ENCODE results near the gene ANK3. TPM values are rescaled to one million over a fixed set of nuclear protein-coding genes. Genes with fewer than 3 reads are reported as not detected.

Gene ANK3
- total RNA-seq, 1 donor from 2014 or later: 65.3 TPM

DNA sequence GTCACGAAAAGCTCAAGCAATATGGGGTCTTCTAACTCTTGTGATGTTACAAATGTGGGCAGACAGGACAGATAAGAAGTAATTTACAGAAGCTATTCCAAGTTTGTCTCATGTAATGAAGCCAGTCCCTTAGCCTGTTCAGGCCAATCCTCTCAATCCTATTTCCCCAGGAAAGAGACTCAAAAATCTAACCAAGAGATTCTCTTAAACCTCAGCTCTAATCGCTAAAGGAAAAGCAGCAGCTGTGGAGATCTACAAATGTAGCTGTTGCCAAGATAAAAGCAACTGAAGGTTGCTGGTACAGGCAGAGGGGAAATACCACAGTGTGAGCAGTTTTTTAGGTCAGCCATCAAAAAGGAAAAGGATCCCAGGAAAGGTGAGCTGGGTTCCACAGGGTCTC, 39.3 kb downstream of the ANK3 start:
- no peak overlapping the region for H3K4me3 ChIP-seq
- H3K4me1 ChIP-seq: no peaks in the 10 kb centered on the region
- intact Hi-C loops (cut with DNase I): no loop called here
- no peak overlapping the region for H3K27ac ChIP-seq
- no peak for DNase-seq (ENCODE audit: extremely low spot score in 2 of 2)
- TF ChIP-seq CTCF (IDR thresholded peaks at IDR 0.05): no peak
- TF ChIP-seq POLR2AphosphoS5 (IDR thresholded peaks at IDR 0.05; ENCODE audit: insufficient read depth in 1 of 2, low read depth in 1 of 2): no peak
- TF ChIP-seq POLR2A (IDR thresholded peaks at IDR 0.05): no peak
- no peaks in the 10 kb centered on the region for H3K9me3 ChIP-seq
- no peaks in the 10 kb centered on the region for H3K36me3 ChIP-seq
- H3K27me3 ChIP-seq: no peaks in the 10 kb centered on the region

GRCh38 chr10:60349426-60349825, 40.2 kb downstream of the ANK3 start:
- Histone ChIP-seq H3K4me3 (no peak overlapping the region), H3K9me3 (no peaks in the 10 kb centered on the region), H3K27ac (no peak overlapping the region), H3K4me1 (no peaks in the 10 kb centered on the region), H3K36me3 (no peaks in the 10 kb centered on the region), H3K27me3 (no peaks in the 10 kb centered on the region)
- TF ChIP-seq CTCF (IDR thresholded peaks at IDR 0.05) (no peak), POLR2AphosphoS5 (IDR thresholded peaks at IDR 0.05; ENCODE audit: insufficient read depth in 1 of 2, low read depth in 1 of 2) (no peak), POLR2A (IDR thresholded peaks at IDR 0.05) (no peak)
- DNase-seq (ENCODE audit: extremely low spot score in 2 of 2): no peak
- intact Hi-C loops (cut with DNase I): no loop called here

GRCh38 chr10:60348982-60349381, 40.7 kb downstream of the ANK3 start:
- Histone ChIP-seq H3K27me3 (no peaks in the 10 kb centered on the region), H3K4me3 (no peak overlapping the region), H3K4me1 (no peaks in the 10 kb centered on the region), H3K27ac (no peak overlapping the region), H3K36me3 (no peaks in the 10 kb centered on the region), H3K9me3 (no peaks in the 10 kb centered on the region)
- no peak for TF ChIP-seq CTCF (IDR thresholded peaks at IDR 0.05)
- TF ChIP-seq POLR2AphosphoS5 (IDR thresholded peaks at IDR 0.05; ENCODE audit: insufficient read depth in 1 of 2, low read depth in 1 of 2): no peak
- TF ChIP-seq POLR2A (IDR thresholded peaks at IDR 0.05): no peak
- DNase-seq (ENCODE audit: extremely low spot score in 2 of 2): no peak
- intact Hi-C loops (cut with DNase I): no loop called here

DNA sequence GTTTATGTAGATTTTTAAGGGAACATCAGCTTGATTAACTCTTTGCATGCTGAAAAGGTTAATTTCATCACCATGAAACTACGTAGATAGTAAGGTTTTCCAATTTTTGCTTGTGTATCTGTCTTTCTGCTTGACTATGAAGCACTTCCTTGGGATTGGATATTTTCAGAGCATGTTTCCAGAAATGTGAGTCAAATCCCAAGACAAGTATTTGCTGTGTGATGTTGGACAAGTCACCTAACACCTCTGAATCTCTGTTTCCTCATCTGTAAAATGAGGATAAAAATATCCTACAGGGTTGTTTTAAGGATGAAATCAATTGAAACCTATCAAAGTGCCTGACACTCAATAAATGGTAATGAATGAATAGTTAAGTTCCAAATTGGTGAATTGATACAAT, 42.4 kb downstream of the ANK3 start:
- no peak for TF ChIP-seq POLR2AphosphoS5 (IDR thresholded peaks at IDR 0.05; ENCODE audit: insufficient read depth in 1 of 2, low read depth in 1 of 2)
- no peak for TF ChIP-seq CTCF (IDR thresholded peaks at IDR 0.05)
- no peak for TF ChIP-seq POLR2A (IDR thresholded peaks at IDR 0.05)
- no peak overlapping the region for H3K4me3 ChIP-seq
- H3K36me3 ChIP-seq: no peaks in the 10 kb centered on the region
- no peaks in the 10 kb centered on the region for H3K27me3 ChIP-seq
- H3K4me1 ChIP-seq: no peaks in the 10 kb centered on the region
- H3K27ac ChIP-seq: no peak overlapping the region
- H3K9me3 ChIP-seq: no peaks in the 10 kb centered on the region
- DNase-seq (ENCODE audit: extremely low spot score in 2 of 2): no peak
- intact Hi-C loops (cut with DNase I): no loop called here

DNA sequence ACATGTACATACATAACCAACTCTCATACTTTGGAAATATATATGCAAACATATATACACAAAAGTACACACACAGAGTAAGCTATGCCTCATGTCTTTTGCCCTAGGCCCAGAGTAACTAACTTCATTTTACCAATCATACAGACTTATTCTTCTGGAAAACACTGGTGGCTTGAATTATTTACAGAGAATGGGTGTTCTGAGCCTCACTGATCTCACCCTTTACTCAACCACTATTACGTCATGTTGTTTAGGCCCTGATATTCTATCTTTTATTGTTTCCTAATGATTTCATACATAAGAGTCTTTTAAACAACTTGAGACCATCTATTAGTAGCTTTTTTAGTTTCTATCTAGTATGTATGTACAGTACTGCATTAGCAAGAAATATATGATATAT, 43.0 kb downstream of the ANK3 start:
- Histone ChIP-seq H3K36me3 (no peaks in the 10 kb centered on the region), H3K4me1 (no peaks in the 10 kb centered on the region), H3K9me3 (no peaks in the 10 kb centered on the region), H3K4me3 (no peak overlapping the region), H3K27ac (no peak overlapping the region), H3K27me3 (no peaks in the 10 kb centered on the region)
- intact Hi-C loops (cut with DNase I): no loop called here
- no peak for DNase-seq (ENCODE audit: extremely low spot score in 2 of 2)
- TF ChIP-seq POLR2A (IDR thresholded peaks at IDR 0.05) (no peak), POLR2AphosphoS5 (IDR thresholded peaks at IDR 0.05; ENCODE audit: insufficient read depth in 1 of 2, low read depth in 1 of 2) (no peak), CTCF (IDR thresholded peaks at IDR 0.05) (no peak)

Data from vagina (tissue), 2 donors.